Natural killer cell (primary cell): ENCODE results near the gene UBE2E3. TPM values are rescaled to one million over a fixed set of nuclear protein-coding genes. Genes with fewer than 3 reads are reported as not detected.

ENCODE experiments used
- ATAC-seq, 3 donors: fragments of 150-1000 bp in 2 of 3; fragments of 200-7000 bp in 1 of 3; cut with Tn5 transposase; 1 replicate in 1 of 3; 2 replicates in 2 of 3; pipeline ENCODE4 v1.10.0; 2021; ENCODE audit warnings: mild to moderate bottlenecking in 2 of 3, moderate library complexity in 2 of 3
- DNase-seq, 2 donors: peaks; one replicate each; pipeline versions ENCODE4 v3.0.0 to v3.0.0-alpha.2; 2013 to 2021; ENCODE audit warnings: mixed read lengths in 1 of 2
- H3K27ac ChIP-seq: one replicate; pipeline ENCODE4 v1.5.1; 2013; ENCODE audit warnings: mild to moderate bottlenecking, low read length
- H3K27me3 ChIP-seq: one replicate; pipeline ENCODE4 v1.6.1; 2013; ENCODE audit warnings: low read length; ENCODE audit not compliant: control insufficient read depth, insufficient read depth
- H3K36me3 ChIP-seq: one replicate; pipeline ENCODE4 v1.6.1; 2013; ENCODE audit warnings: low read length; ENCODE audit not compliant: control insufficient read depth, insufficient read depth
- H3K4me1 ChIP-seq: one replicate; pipeline ENCODE4 v1.6.1; 2013; ENCODE audit warnings: low read length; ENCODE audit not compliant: control insufficient read depth, insufficient read depth
- H3K4me3 ChIP-seq: one replicate; pipeline ENCODE4 v1.5.1; 2013; ENCODE audit warnings: low read length
- H3K9me3 ChIP-seq: one replicate; pipeline ENCODE4 v1.6.1; 2013; ENCODE audit warnings: low read length; ENCODE audit not compliant: control insufficient read depth, insufficient read depth
- H3K27ac Mint-ChIP-seq, 2 donors: one replicate each; pipeline ENCODE4 v1.8.0; 2022; ENCODE audit warnings: mild to moderate bottlenecking in 2 of 2, mixed read lengths in 2 of 2, moderate library complexity in 1 of 2
- H3K27me3 Mint-ChIP-seq, 2 donors: one replicate each; pipeline ENCODE4 v1.8.0; 2022; ENCODE audit warnings: low read depth in 2 of 2, mixed read lengths in 2 of 2
- H3K36me3 Mint-ChIP-seq: one replicate; pipeline ENCODE4 v1.8.0; 2022; ENCODE audit warnings: mixed read lengths
- H3K4me1 Mint-ChIP-seq, 2 donors: one replicate each; pipeline ENCODE4 v1.8.0; 2022; ENCODE audit warnings: mixed read lengths in 2 of 2
- H3K4me3 Mint-ChIP-seq: one replicate; pipeline ENCODE4 v1.8.0; 2022; ENCODE audit warnings: mild to moderate bottlenecking, moderate library complexity, mixed read lengths
- H3K9me3 Mint-ChIP-seq, 2 donors: one replicate each; pipeline ENCODE4 v1.8.0; 2022; ENCODE audit warnings: mixed read lengths in 2 of 2
- CTCF ChIP-seq: fragments of 200-600 bp; IDR thresholded peaks from one replicate; pipeline ENCODE4 v1.8.0; 2022; ENCODE audit warnings: antibody characterized with exemption
- WGBS: methylation state at CpG from one replicate; pipeline ENCODE4 v1.1.7; 2013; ENCODE audit warnings: missing lambda C conversion rate; ENCODE audit not compliant: insufficient coverage; 5-methylcytosine and 5-hydroxymethylcytosine counted together
- intact Hi-C: fragments of 100-400 bp; cut with micrococcal nuclease; formaldehyde crosslinking; loops from one replicate; pipeline ENCODE4 v1.14.2; 2022
- total RNA-seq, 4 donors: library from RNA; stranded (reverse); fragments of 120-200 nt in 1 of 4; gene quantifications; one replicate each; pipeline versions ENCODE4 v1.2.3 to v1.2.4, GENCODE V29; 2013 to 2022

UBE2E3 gene
- 10 to 100 TPM; 48.5 to 59.3 (median 52.6) TPM for total RNA-seq
- 49.6 TPM for total RNA-seq (2013)

- Mint-ChIP-seq H3K4me3 (peak within 1 kb of the TSS; percentile 100), H3K4me1 (peaks cover 34 to 36% of the 10 kb centered on the region in 2 donors), H3K27me3 (peaks cover 0 to 9% of the 10 kb centered on the region in 2 donors), H3K9me3 (no peaks in the 10 kb centered on the region), H3K27ac (peak within 1 kb of the TSS; percentile 95), H3K36me3 (peaks cover 6% of the 10 kb centered on the region)
- no peaks in the 10 kb centered on the region for H3K9me3 ChIP-seq
- peaks cover 4% of the 10 kb centered on the region for H3K36me3 ChIP-seq
- intact Hi-C loops: loop anchor here (2.0 to 10.0 kb wide), 6 partner anchors 54 to 974 kb away; partner anchors contain the start of genes CWC22 and ITPRID2
- peak within 1 kb of the TSS; percentile 48 for H3K27ac ChIP-seq
- peak; percentile 74 to 90 (median 79) for ATAC-seq
- H3K27me3 ChIP-seq: no peaks in the 10 kb centered on the region
- peak; percentile 79 to 87 for DNase-seq
- H3K4me1 ChIP-seq: peaks cover 14% of the 10 kb centered on the region
- WGBS: under 1% methylated on average over 103 of the region's 106 CpGs
- peak within 1 kb of the TSS; percentile 66 for H3K4me3 ChIP-seq
- TF ChIP-seq CTCF: peak; percentile 61
These were observed at the start of gene UBE2E3 for GRCh38 chr2:180980106-180980942. TSS of gene UBE2E3 (plus strand) at chr2:180980605. CDS start at chr2:180982043, 1,438 bp downstream.

- Mint-ChIP-seq H3K9me3 (no peaks in the 10 kb centered on the region), H3K36me3 (no peaks in the 10 kb centered on the region), H3K27me3 (peaks cover 9 to 18% of the 10 kb centered on the region in 2 donors), H3K27ac (no peak overlapping the region), H3K4me1 (no peaks in the 10 kb centered on the region), H3K4me3 (no peak overlapping the region)
- no peak for TF ChIP-seq CTCF
- intact Hi-C loops: no loop called here
- H3K4me1 ChIP-seq: no peaks in the 10 kb centered on the region
- H3K9me3 ChIP-seq: no peaks in the 10 kb centered on the region
- DNase-seq: no peak
- no peaks in the 10 kb centered on the region for H3K36me3 ChIP-seq
- H3K4me3 ChIP-seq: no peak overlapping the region
- no peak overlapping the region for H3K27ac ChIP-seq
- H3K27me3 ChIP-seq: peaks cover 2% of the 10 kb centered on the region
- ATAC-seq: no peak
These were observed 48.6 kb upstream of the UBE2E3 start for GRCh38 chr2:180931841-180932240.

GRCh38 chr2:180933332-180933731, 47.1 kb upstream of the UBE2E3 start:
- no peak for ATAC-seq
- H3K4me1 ChIP-seq: no peaks in the 10 kb centered on the region
- no peak for DNase-seq
- no peaks in the 10 kb centered on the region for H3K36me3 ChIP-seq
- Mint-ChIP-seq H3K4me1 (peaks cover 0 to 6% of the 10 kb centered on the region in 2 donors), H3K36me3 (no peaks in the 10 kb centered on the region), H3K9me3 (no peaks in the 10 kb centered on the region), H3K27me3 (peaks cover 9 to 10% of the 10 kb centered on the region in 2 donors), H3K27ac (no peak overlapping the region), H3K4me3 (no peak overlapping the region)
- H3K9me3 ChIP-seq: no peaks in the 10 kb centered on the region
- TF ChIP-seq CTCF: no peak
- H3K27me3 ChIP-seq: peaks cover 2% of the 10 kb centered on the region
- no peak overlapping the region for H3K4me3 ChIP-seq
- intact Hi-C loops: no loop called here
- WGBS: 88% methylated on average over 1 of the region's 1 CpG
- no peak overlapping the region for H3K27ac ChIP-seq
